DMS53 (cell line): ENCODE results near the gene USP7.
A peak's percentile ranks its signal among the peaks of the same experiment; 100 is the strongest.
"Not testable (repeated sequence)": the region's sequence is repeated elsewhere in the genome, so short reads cannot be mapped to it uniquely, and the experiment has no call there.

Experiments used
- DNase-seq: peaks from one replicate; lab custom pipeline; 2025; lab: John Stamatoyannopoulos, UW

USP7 gene

DNA sequence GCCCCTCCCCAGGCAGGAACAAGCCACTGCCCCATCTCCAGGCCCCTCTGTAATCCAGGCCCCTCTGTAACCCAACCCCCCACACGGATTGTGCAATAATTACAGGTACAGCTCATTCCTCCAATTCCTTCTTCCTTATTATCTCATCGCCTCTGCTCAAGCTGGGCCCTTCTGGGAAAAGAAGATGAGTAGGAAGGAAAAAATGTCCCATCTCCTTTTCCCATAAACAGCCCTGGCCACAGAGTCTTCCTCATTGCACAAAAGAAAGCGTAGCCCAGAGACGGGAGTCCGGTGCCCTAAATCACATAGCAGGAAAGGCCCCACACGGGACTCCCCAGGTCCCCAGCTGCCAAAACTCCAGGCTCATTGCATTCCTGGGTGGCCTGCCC, 85.2 kb downstream of the USP7 start:
- no peak for DNase-seq

DNA sequence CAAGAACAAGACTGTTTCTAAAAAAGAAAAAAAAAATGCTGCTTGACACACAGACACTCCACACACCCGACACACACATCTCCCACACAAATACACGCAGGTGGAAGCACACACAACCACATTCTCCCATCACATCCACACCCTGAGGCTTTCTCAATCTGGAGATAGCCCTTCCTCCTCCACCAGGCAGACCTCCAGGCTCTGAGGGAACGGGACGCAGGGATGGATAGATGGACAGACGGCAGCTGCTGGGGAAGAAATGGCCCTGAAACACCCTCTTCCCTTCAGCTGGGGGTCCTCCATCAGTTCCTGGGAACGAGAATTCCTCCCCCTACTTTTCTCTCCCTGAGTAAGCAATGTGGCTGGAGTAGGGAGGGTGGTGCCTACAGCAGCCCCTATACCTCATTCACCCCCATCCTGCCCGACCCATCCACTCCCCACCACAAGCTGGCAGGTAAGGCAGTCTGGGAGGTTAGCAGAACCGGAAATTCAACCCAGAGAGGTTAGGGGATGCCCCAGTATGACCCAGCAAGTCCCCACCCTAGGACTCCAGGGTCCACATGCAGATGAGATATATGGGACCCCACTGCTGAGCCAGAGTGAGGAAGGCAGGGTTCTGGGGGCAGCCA, 85.7 kb downstream of the USP7 start:
- no peak for DNase-seq

DNA sequence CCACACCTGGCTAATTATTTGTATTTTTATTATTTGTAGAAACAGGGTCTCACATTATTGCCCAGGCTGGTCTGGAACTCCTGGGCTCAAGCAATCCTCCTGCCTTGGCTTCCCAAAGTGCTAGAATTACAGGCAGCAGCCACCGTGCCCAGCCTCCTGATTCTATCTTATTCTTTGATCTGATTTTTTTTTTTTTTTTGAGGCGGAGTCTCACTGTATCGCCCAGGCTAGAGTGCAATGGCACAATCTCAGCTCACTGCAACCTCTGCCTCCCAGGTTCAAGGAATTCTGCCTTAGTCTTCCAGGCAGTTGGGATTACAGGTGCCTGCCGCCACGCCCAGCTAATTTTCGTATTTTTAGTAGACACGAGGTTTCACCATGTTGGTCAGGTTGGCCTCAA, 88.4 kb downstream of the USP7 start:
- not testable (repeated sequence) for DNase-seq

DNA sequence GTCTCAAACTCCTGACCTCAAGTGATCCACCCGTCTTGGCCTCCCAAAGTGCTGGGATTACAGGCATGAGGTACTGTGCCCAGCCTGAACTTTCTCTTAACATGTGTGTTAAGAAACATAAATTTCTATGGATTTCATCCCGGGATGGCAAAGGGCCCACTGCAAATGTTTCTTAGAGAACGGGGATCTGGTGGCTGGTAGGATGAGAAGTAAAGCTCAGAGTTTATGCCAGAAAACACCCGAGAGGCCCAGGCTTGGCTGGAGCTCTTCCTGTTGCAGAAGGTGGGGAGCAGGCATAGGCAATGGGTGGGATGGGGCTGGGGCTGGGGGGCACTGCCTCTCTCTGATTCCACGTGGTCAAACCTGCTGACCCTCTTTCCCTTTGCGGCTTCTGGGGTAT, 89.3 kb downstream of the USP7 start:
- DNase-seq = no peak

DNA sequence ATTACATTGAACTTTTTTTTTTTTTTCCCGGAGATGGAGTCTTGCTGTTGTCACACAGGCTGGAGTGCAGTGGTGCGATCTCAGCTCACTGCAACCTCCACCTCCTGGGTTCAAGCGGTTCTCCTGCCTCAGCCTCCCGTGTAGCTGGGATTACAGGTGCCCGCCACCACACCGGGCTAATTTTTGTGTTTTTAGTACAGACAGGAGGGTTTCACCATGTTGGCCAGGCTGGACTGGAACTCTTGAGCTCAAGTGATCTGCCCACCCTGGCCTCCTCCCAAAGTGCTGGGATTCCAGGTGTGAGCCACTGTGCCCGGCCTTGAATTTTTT, 89.9 kb downstream of the USP7 start:
- DNase-seq = not testable (repeated sequence)

DNA sequence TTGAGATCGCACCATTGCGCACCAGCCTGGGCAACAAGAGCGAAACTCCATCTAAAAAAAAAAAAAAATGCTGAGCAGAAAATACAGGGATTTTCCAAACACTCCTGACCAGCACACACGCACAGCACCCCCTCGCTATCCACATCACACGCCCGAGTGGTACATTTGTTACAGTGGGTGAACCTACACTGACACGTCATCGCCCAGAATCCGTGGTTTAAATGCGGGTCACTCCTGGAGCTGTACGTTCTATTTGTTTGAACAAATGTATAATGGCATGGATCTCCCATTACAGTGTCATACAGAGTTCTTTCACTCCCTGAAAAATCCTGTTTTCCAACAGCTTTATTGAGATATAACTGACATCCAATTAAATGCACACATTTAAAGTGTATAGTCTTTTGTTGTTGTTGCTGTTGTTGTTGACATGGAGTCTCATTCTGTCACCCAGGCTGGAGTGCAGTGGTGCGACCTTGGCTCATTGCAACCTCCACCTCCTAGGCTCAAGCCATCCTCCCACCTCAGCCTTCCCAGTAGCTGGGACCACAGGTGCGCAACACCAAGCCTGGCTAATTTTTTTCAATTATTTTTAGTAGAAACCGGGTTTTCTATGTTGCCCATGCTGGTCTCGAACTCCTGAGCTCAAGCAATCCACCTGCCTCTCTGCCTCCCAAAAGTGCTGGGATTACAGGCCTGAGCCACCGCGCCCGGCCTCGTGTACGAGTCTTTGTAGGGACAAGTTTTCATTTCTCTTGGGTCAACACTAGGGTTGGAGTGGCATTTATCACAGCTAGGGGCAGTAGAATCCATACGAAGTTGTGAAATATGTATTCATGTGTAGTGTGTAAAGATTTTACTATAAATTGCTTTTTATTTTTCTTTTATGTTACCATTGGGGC, 90.5 kb downstream of the USP7 start:
- peak; percentile 20 for DNase-seq

DNA sequence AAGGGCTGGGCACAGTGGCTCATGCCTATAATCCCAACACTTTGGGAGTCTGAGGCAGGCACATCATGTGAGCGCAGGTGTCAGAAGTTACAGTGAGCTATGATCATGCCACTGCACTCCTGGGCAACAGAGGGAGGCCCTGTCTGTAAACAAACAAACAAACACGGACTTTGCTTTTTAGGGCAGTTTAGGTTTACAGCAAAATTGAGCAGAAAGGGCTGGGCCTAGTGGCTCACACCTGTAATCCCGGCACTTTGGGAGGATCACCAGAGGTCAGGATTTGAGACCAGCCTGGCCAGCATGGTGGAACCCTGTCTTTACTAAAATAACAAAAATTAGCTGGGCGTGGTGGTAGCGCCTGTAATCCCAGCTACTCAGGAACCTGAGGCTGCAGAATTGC, 91.6 kb downstream of the USP7 start:
- DNase-seq = no peak

DNA sequence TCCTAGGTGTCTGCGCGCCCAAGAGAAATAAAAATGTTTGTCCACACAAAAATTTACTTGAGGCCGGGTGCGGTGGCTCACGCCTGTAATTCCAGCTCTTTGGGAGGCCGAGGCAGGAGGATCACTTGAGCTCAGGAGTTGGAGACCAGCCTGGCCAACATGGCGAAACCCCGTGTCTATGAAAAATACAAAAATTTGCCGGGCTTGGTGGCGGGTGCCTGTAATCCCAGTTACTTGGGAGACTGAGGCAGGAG, 93.8 kb downstream of the USP7 start:
- not testable (repeated sequence) for DNase-seq

DNA sequence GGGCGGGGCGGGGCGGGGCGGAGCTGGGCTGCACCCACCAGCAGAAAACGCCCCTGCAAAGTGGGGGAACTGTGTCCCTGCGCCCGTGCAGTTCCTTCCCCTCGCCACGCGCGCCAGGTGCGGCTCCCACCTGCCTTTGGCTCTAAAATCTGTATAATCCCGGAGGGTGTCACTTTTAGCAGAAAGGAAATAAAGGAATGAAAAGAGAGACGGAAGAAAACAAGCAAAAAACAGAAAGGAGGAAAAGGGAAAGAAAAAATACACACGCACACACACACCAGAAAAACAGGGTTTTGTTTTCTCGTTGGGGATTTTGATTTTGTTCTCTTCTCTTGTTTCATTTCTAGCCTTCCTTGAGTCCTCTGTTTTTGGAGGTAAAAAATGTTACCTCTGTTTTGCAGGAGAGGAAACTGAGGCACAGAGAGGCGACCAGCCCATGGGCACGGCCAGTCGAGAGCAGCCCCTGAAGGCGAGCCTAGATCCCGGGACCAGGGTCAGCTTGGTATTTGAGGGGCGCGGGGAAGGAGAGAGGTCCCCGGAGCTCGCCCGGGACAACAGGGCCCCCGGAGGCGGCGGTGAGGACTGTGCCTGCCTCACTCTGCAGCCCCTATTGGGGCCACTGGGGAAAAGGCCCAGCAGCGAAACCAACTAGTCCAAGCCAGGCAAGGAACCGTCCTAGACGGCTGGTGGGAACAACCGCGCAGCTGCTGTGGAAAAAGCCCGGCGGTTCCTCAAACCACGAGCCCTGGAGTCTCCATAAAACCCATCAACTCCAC, 94.3 kb downstream of the USP7 start:
- DNase-seq = no peak

DNA sequence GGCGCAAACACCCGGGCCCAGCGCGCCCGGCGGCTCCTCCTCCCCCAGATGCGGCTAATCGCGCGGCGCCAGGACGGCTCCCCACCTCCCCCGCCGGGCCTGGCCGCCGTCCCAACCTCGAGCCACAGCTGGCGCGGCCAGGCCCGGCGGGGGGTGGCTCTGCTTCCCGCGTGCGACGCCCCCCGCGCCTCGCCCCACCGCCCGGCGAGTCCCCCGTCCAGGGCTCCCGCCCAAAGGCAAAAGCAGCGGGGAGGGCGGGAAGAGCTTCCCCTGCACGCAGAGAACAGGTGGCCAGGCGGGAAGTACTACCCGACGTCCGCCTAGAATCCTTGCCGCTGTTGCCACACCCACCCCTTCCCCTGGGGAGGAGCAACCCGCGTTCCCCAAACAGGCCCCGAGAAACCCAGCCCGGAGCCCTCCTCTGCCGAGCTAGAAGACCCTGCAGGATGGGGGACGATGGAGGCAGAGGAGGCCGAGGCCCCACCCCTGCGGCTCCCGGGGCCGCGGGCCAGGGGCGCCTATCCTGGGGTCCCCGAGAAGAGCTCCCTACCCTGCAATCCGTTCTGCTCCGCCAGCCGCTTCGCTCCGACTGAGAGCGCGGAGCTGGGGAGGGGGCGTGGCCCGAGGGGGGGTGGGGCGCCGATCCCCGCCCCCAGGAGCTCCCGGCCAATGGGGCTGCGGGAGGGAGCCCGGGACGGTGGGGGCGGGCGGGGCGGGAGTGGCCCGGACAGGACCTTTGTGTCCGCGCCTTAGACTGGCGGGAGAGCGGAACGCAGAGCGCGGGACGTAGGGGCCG, 95.1 kb downstream of the USP7 start, which contains the start of gene CARHSP1:
CARHSP1 (minus strand) TSS at position 591 of the 796 bp plus-strand sequence. CDS start 9,678 bp downstream, outside the sequence.
- DNase-seq = peak; percentile 94

DNA sequence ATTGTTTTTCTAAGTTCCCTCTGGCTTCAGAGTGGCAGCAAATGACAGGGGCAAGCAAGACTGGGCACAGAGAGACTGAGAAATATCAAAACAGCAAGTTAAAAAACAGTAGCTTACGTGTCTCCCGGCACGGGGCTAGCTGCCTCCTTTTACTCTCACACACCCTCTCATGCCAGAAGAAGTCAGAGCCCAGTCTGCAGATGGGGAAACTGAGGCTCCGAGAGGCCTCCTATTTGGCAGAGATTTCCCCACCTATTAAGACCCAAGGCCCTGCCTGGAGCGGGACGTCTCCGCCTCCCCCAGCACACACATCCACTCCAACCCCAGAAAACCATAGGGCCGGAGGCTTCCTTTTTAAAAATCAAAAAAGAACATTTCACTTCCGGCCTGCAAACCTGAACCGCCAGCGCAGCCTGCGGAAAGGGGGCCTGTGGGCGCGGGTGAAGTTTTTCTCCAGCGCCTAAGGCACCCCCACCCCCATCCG, 95.7 kb downstream of the USP7 start:
- DNase-seq = peak; percentile 43

DNA sequence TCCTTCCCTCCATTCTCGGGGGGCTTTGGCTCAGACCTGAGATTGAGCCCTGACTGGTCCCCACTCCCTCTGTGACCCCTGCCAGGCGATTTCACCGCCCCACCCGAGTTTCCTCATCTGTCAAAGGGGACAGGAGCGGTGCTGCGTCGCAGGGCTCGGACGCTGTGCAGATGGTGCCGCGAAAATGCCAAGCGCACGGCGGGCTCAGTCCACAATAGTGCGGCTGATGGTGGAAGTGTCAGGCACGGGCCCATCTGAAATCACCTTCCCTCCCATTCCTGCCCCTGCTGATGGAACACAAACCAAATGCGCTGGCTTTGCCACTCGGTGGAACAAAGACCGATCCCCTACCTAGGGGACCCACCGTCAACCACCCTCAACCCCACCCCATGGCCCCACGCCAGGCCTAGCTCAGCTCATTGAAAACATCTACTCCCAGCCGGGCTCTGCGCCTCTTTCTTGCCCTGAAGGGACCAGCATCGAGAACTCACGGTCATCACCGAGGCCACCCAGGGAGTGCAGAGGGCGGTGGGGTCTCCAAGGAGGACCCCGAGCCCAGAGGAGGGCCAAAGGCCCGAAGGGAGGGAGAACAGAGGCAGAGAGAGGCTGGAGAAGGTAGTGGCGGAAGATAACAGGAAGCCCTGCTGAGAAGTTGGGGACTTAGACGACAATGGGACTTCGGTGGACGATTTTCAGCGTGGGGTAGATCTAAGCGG, 96.3 kb downstream of the USP7 start:
- peak; percentile 35 for DNase-seq

DNA sequence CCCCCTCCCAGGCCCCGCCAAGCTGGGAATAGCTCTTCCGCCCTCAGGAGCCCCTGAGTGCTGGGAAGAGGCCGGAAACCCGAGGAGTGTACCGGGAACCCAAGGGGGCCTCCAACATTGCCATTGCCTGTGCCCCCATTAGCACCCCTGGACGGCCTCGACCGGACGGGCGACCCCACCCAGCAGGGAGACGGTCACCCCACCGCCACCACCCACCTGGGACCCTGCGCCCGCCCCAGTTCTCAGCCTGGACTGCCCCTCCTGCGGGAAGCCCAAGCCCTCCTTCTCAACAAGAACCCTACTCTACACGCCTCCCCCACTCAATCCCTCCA, 96.9 kb downstream of the USP7 start:
- DNase-seq = no peak

DNA sequence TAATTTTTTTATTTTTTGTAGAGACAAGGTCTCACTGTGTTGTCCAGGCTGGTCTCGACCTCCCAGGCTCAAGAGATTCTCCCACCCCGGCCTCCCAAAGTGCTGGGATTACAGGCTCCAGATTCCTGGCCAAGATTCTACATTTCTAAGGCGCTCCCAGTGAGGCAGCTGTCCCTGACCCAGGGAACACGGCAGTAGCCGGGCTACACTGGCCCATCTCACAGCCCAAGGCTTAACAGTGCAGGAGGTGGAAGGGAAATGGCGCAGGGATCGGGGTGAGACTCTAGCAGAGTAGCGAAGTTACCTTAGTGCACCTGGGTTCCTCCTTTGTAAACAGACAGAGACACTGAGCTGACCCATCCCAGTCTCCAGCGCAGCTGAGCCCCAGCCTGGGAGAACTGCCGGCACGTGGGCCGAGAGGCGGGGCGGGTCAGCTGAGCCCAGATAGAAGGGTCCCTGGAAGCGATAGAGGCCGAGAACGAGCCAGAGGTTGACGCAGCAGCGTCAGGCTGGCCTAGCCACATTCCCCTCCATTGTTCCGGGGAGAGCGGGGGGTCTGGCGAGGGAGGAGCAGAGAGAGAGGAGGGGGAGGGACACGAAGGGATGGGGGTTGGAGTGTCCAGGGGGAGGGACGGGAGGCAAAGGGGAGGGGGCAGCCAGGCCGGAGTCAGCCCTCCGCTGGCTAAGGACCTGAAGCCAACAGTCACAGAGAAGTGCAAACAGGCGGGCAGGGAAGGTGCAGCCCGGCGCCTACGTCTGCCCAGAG, 97.4 kb downstream of the USP7 start:
- no peak for DNase-seq

DNA sequence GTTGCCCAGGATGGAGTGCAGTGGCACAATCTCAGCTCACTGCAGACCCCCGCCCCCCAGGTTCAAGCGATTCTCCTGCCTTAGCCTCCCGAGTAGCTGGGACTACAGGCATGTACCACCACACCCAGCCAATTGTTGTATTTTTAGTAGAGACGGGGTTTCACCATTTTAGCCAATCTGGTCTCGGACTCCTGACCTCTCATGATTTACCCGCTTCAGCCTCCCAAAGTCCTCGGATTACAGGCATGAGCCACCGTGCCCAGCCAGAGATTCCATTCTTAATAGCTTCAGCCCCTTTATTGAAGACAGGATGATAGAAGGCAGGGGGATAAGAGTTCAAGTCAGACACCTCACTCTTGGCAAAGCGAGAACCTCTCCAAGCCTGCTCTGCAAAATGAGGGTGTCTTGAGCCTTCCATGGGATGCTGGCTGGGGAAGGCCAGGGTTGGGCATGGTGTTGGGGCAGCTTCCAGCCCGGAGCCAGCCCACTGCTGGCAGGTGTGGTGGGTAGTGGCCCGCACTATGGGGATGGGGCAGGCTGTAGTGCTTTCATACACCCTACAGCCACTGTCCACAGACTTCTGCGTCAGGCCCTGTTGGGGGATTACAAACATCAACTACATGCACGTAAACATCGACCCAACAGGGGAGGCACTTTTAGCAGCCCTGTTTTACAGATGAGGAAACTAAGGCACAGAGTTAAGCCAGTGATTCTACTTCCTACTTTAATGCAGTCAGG, 98.4 kb downstream of the USP7 start:
- no peak for DNase-seq

DNA sequence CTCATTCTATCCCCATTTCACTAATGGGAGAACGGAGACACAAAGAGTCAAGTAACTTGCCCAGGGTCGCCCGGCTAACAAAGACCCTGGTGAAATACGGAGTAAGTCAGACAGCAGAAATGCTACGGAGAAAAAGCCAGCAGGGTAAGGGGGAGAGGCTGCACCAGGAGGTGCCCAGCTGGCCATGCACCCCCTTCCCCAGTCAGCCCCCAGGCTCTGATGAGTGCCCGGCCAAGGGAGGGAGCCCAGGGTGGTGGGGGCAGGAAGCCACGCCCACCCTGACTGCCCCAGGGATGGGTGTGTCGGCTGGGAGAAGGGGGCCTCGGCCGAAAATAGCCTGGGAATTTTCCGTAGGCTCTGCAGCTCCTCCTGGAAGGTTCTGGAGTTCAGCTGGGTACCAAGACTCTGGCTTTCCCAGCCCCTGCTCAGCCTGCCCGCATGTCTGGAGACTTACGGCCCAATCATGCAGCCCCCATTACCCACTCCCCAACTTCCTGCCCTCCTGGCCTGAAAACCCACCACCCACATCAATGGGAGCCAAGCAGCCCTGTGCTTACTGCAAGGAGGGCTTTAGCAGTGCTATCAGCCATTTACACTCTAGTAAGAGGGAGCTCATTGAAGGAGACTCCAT, 99.1 kb downstream of the USP7 start:
- DNase-seq = no peak

DNA sequence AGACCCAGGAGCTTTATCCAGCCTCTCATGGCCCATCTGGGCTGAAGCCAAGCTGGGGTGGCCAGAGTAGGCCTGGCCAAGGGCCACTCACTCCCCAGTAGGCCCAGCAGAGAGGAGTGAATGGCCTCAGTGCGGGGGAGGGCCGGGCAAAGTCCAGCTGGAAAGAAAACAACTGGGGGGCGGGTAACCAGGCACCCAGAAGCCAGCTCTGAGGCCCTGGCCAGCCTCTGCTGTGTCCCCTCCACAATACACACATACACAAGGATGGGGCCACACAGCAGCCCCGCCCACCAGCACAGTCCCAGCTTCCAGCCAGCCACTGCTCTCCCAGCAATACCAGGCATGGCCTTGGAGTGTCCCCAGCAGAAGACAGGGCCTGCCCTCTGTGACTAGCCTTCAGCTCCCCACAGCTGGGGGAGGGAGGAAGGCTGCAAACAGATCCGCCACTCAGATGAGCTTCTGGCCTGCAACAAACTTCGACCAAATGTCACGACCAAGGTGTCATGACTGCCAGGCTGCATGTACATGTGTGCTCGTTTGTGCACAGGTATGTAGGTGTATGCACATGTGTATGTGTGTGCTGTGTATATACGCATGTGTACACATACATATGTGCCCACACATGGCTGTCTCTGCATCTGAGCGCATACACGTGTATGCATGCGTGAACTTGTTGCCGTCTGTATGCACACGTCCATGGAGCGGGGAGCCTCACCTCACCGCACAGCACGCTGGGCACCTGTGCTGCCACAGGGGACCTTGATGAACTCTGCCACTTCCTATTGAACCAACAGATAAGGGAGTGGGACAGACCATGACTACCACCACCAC, 99.9 kb downstream of the USP7 start:
- peak; percentile 70 for DNase-seq

DNA sequence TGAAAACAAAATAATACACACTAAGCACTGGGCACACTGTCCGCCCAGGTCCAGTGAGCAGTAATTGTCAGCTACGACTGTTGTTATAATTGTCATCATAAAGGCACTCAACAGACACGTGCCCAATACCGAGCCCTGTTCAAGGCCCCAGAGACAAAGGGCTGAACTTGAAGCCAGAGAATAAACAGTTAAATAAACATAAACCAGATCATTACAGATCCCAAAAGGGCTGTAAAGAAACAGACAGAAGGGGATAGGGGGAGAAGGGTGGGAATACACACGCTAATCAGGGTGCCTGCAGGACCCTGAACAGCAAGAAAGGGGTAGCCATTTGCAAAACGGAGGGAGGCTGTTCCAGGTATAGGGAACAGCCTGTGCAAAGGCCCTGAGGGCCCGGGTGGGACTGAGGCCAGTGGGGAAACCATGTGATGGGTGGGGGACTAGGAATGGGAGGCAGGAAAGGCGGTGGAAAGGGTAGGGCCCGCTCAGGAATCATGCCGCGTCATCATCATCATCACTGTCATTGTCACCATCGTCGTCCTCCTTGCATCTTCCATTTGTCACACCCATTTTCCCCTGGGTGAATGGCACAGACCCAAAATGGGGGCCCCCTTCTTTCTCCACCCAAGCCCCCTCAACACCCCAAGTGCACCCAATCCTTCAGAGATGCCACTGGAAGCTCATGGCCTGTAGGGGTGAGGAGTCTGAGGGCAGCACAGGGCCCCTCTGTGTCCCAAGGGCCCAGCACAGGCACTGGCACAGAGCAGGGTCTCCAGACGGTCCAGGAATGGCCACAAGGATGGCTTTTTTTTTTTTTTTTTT, 101.2 kb downstream of the USP7 start:
- no peak for DNase-seq
